Tibial artery (tissue), 4 donors: ENCODE results near the gene GPR107.
A peak's percentile ranks its signal among the peaks of the same experiment; 100 is the strongest.

ENCODE experiments used
- DNase-seq, 2 donors: peaks; one replicate each; pipeline ENCODE4 v3.0.0-alpha.2; 2019
- H3K27ac ChIP-seq, 2 donors: fragments of 200-600 bp; sonication (generic) in 1 of 2; 1 replicate in 1 of 2; 2 replicates in 1 of 2; pipeline ENCODE4 v1.5.1; 2018 to 2019; ENCODE audit warnings: mild to moderate bottlenecking in 1 of 2
- H3K27me3 ChIP-seq, 2 donors: fragments of 200-600 bp; sonication (generic) in 1 of 2; one replicate each; pipeline versions ENCODE4 v1.5.1 to v1.6.0; 2016 to 2019
- H3K36me3 ChIP-seq, 3 donors: fragments of 200-600 bp; sonication (generic) in 2 of 3; one replicate each; pipeline ENCODE4 v1.5.1; 2016 to 2019; ENCODE audit warnings: mild to moderate bottlenecking in 2 of 3
- H3K4me1 ChIP-seq, 4 donors: fragments of 200-600 bp; sonication (generic) in 2 of 4; 1 replicate in 3 of 4; 2 replicates in 1 of 4; pipeline ENCODE4 v1.5.1; 2016 to 2019
- H3K4me3 ChIP-seq, 2 donors: fragments of 200-600 bp; sonication (generic) in 1 of 2; 1 replicate in 1 of 2; 2 replicates in 1 of 2; pipeline ENCODE4 v1.5.1; 2018 to 2019; ENCODE audit warnings: mild to moderate bottlenecking in 2 of 2
- H3K9me3 ChIP-seq, 3 donors: fragments of 200-600 bp; sonication (generic) in 1 of 3; one replicate each; pipeline ENCODE4 v1.5.1; 2016 to 2019
- CTCF ChIP-seq, 2 experiments: fragments of 200-600 bp in 1 of 2; fragments of 450-650 bp in 1 of 2; IDR thresholded peaks; one replicate each; pipeline ENCODE4 v1.5.1; 2017 to 2019; ENCODE audit warnings: antibody characterized with exemption in 2 of 2, mild to moderate bottlenecking in 1 of 2, moderate library complexity in 1 of 2
- intact Hi-C: fragments of 100-400 bp; cut with DNase I; formaldehyde crosslinking; loops from one replicate; pipeline ENCODE4 v1.15.0; 2023; ENCODE audit warnings: low total_unique reads

The GPR107 gene

GRCh38 chr9:130176760-130177159 lies 123.1 kb downstream of the GPR107 start:
- Histone ChIP-seq H3K9me3 (no peaks in the 10 kb centered on the region), H3K27me3 (no peaks in the 10 kb centered on the region), H3K4me3 (no peak overlapping the region), H3K36me3 (no peaks in the 10 kb centered on the region), H3K4me1 (peaks cover 5 to 79% (median 55%) of the 10 kb centered on the region in 4 donors), H3K27ac (peak overlapping the region; percentile 82 to 95)
- TF ChIP-seq CTCF (IDR thresholded peaks at IDR 0.05), result no peak
- intact Hi-C loops, result no loop called here
- no peak for DNase-seq

GRCh38 chr9:130177898-130178805 lies 124.4 kb downstream of the GPR107 start:
- no peak for TF ChIP-seq CTCF (IDR thresholded peaks at IDR 0.05)
- Histone ChIP-seq H3K27me3 (no peaks in the 10 kb centered on the region), H3K27ac (peak overlapping the region; percentile 82 to 95), H3K4me1 (peaks cover 5 to 91% (median 64%) of the 10 kb centered on the region in 4 donors), H3K36me3 (no peaks in the 10 kb centered on the region), H3K9me3 (no peaks in the 10 kb centered on the region), H3K4me3 (no peak overlapping the region)
- DNase-seq, result no peak
- intact Hi-C loops, result no loop called here

- Histone ChIP-seq H3K4me1 (peaks cover 5 to 91% (median 64%) of the 10 kb centered on the region in 4 donors), H3K27ac (peak overlapping the region; percentile 41 to 93), H3K9me3 (no peaks in the 10 kb centered on the region), H3K4me3 (no peak overlapping the region), H3K27me3 (no peaks in the 10 kb centered on the region), H3K36me3 (no peaks in the 10 kb centered on the region)
- intact Hi-C loops, result no loop called here
- no peak for TF ChIP-seq CTCF (IDR thresholded peaks at IDR 0.05)
- no peak for DNase-seq
Observed at GRCh38 chr9:130179331-130179907, 125.7 kb downstream of the GPR107 start.

- Histone ChIP-seq H3K4me1 (peaks cover 5 to 91% (median 66%) of the 10 kb centered on the region in 4 donors), H3K36me3 (no peaks in the 10 kb centered on the region), H3K27me3 (no peaks in the 10 kb centered on the region), H3K9me3 (no peaks in the 10 kb centered on the region), H3K27ac (peak overlapping the region; percentile 93 to 95), H3K4me3 (no peak overlapping the region)
- no peak for DNase-seq
- TF ChIP-seq CTCF (IDR thresholded peaks at IDR 0.05), result no peak
- intact Hi-C loops, result no loop called here
Observed at GRCh38 chr9:130180516-130180915, 126.8 kb downstream of the GPR107 start.

DNA sequence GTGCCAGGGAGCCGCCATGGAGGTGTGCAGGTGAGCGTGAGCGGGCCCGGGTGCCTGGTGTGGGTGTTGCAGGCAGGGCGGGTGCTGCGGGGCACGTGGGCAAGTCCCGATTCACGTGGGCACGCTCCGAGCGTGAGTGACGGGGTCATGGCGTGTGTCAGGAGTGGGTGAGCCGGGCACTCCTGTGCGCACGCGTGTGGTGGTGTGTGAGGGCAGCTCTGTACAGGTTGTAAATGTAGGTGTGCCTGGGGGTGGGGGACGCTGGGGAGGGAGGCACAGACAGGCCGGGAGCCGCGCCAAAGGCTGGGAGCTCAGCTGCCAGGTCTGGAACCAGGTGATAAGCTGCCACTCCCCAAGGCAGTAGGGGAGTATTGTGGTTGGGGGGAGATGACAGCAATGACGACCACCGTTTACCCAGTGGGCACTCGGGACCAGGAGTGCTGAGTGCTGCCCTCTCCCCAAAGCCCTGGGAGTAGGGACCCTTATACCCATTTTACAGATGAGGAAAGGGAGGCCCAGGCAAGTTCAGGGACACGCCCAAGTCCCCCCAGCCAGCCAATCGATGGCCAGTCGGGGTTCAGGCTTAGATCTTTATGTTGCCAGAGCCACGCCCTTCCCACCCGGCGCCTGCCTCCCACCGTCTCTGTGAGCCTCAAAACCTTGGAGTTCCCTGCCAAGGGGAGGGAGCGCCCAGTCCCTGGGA lies 128.1 kb downstream of the GPR107 start:
- peak overlapping the region; percentile 93 to 95 for H3K27ac ChIP-seq
- no peak for DNase-seq
- no peak overlapping the region for H3K4me3 ChIP-seq
- TF ChIP-seq CTCF (IDR thresholded peaks at IDR 0.05), result no peak
- intact Hi-C loops, result no loop called here
- peaks cover 5 to 91% (median 73%) of the 10 kb centered on the region in 4 donors for H3K4me1 ChIP-seq
- H3K27me3 ChIP-seq, result no peaks in the 10 kb centered on the region
- H3K36me3 ChIP-seq, result no peaks in the 10 kb centered on the region
- no peaks in the 10 kb centered on the region for H3K9me3 ChIP-seq
